Fibroblast of peridontal ligament (primary cell): Measurements from ENCODE around the gene ZNF594.
A peak's percentile ranks its signal among the peaks of the same experiment; 100 is the strongest.
"Not testable (repeated sequence)": the region's sequence is repeated elsewhere in the genome, so short reads cannot be mapped to it uniquely, and the experiment has no call there.

Source experiments
- DNase-seq: peaks from one replicate; pipeline ENCODE4 v3.0.0-alpha.2; 2010; ENCODE audit errors: extremely low read depth

Gene ZNF594

GRCh38 chr17:5201011-5201410 lies 9.3 kb upstream of the ZNF594 start:
- DNase-seq: no peak

- no peak for DNase-seq
These were observed 8.7 kb upstream of the ZNF594 start for GRCh38 chr17:5200360-5200759.

DNA sequence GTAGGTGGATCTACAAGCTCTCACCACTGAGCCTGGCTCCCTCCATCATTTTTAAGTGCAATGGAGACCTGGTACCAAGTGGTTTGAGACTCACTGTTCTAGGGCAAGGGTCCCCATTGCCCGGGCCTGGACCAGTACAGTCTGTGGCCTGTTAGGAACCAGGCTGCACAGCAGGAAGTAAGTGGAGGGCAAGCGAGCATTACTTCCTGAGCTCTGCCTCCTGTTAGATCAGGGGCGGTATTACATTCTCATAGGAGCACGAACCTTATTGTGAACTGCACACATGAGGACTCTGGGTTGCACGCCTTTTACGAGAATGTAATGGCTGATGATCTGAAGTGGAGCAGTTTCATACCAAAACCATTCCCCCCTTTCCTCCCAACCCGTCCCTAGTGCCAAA lies 6.8 kb upstream of the ZNF594 start:
- DNase-seq: no peak

DNA sequence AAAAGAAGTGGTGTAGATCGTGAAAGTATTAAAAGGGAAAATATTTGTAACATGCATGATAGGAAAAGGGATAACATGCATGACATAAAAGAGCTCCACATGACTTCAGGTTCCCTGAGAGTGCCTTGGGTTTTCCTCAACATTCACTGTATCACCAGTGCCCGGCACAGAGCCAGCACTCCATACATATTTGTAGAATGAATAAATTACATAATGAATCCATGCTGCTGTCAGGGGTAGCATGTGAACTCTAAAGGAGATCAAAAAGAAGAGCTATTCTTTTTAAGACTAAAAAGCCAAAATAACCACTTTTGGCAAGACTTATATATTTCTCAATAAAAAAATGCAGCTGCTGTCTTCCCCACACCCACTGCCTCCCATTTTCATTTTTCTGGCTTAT lies 2.7 kb upstream of the ZNF594 start:
- peak; percentile 64 for DNase-seq

DNA sequence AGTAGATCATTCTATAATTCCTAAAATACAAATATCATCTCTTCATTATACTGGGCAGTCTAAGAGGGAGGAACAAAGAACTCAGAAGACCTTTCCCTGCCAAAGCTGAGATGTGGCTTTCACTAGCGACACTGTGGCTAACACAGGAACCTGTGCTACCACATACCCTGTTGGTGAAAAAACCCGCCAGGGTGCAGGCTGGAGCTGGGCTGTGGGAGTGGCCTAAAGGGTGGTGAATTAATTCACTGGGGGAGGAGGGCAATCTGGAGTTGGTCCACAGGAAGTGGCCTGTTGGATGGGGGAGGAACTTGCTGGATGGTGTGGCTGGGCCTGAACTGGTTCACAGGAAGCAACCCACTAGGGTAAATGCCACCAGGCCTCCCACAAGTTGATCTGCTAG lies 7.4 kb downstream of the ZNF594 start:
- DNase-seq: no peak

GRCh38 chr17:5183410-5183793 lies 8.3 kb downstream of the ZNF594 start:
- no peak for DNase-seq

DNA sequence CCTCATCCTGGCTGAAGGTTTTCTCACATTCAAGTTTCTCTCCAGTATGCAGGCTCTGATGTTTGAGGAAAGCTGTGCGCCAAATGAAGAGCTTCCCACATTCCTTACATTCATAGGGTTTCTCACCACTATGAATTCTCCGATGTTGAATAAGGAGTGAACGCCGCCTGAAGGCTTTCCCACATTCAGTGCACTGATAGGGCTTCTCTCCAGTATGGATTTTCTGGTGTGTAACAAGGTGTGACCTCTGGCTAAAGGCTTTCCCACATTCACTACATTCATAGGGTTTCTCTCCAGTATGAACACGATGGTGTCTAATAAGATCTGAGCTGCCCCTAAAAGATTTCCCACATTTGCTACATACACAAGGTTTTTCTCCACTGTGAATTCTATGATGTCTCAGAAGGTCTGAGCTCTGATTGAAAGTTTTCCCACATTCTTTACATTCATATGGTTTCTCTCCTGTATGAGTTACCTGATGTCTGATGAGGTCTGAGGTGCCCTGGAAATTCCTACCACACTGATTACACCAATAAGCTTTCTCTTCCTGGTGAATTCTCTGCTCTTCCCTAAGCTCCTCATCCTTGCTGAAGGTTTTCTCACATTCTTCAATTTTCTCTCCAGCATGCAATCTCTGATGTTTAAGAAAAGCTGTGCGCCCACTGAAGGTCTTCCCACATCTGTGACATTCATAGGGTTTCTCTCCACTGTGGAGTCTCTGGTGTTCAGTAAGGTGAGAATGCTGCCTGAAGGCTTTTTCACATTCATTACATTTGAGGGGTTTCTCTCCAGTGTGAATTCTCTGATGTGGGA lies 8.9 kb downstream of the ZNF594 start:
- DNase-seq: no peak

- DNase-seq: no peak
These were observed 10.0 kb downstream of the ZNF594 start for GRCh38 chr17:5181509-5182305.

DNA sequence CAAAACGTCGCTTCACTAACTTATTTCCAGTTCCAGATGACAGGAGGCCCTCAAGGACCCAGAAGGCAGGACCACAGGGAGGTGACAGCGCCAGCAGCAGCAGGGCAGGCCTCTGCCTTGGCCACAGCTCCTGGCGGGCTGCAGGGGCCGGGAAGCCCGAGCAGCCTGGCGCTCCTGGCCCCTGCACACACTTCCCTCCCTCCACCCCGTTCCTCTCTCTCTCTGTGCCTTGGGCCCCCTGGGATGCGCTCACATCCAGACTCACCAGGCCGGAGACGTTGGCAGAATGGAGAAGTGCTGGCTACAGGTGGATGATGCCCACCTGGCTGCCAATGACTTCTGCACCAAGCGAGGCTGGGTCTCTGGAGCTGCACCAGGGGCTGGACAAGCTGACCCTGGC lies 12.7 kb downstream of the ZNF594 start:
- DNase-seq: no peak

GRCh38 chr17:5175027-5175426 lies 16.6 kb downstream of the ZNF594 start:
- DNase-seq: not testable (repeated sequence)

GRCh38 chr17:5165791-5166564 lies 25.7 kb downstream of the ZNF594 start:
- DNase-seq: not testable (repeated sequence)

DNA sequence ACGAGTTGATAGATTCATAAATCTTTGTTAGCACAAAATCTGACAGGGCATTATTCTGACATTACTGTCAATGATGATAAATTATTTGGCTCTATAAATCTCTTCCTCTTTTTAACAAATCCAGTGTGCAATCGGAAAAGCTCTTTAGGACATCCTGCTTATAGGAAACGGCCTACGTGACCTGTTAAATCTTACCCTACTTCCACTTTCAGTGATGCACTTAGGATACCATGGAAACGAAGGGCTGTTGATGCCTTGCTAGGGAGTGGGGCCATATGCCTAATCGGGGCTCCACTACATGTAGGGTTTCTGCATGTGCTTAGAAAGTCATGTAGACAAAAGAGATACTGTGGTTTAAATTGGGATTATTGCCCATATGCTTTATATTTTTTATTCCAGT lies 27.2 kb downstream of the ZNF594 start:
- no peak for DNase-seq

DNA sequence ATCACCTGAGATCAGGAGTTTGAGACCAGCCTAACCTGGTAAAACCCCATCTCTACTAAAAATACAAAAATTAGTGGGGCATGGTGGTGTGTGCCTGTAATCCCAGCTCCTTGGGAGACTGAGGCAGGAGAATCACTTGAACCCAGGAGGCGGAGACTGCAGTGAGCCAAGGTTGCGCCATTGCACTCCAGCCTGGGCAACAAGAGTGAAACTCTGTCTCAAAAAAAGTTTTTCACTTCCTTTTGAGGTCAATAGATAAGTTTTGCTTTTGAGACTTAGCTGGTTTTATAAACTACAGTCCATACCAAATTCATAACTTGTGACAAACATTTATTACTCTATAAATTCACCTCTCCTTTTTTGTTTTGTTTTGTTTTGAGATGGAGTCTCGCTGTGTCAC lies 29.9 kb downstream of the ZNF594 start:
- not testable (repeated sequence) for DNase-seq

GRCh38 chr17:5160702-5161101 lies 31.0 kb downstream of the ZNF594 start:
- DNase-seq: not testable (repeated sequence)

DNA sequence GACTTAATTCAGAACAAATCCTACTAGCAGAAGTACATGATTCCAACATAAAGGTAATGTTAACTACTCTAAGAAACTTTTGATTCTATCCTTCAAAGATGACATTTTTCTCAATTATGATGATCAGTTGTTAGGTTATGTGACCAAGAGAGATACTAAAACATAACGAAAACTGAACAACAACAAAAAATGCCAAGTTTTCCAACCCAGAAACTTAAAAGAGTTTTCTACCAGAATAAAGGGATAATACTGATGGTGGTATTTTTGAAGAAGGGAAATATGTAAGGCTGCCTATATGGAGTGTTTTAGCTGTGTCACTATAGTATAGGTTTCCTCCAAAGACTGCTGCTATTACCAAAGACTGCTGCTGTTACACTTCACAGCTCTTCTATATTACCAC lies 45.5 kb downstream of the ZNF594 start:
- DNase-seq: not testable (repeated sequence)

- not testable (repeated sequence) for DNase-seq
These were observed 48.8 kb downstream of the ZNF594 start for GRCh38 chr17:5142877-5143276.

DNA sequence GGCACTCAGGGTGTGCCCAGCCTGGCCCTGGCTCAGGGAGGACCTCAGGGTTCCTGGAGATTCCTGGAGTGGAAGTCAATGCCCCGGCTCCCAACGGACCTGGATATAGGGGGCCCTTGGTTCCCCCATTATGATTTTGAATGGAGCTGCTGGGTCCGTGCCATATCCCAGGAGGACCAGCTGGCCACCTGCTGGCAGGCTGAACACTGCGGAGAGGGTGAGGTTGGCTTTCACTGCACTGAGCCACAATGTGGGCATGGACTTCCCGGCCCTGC lies 52.3 kb downstream of the ZNF594 start:
- no peak for DNase-seq

DNA sequence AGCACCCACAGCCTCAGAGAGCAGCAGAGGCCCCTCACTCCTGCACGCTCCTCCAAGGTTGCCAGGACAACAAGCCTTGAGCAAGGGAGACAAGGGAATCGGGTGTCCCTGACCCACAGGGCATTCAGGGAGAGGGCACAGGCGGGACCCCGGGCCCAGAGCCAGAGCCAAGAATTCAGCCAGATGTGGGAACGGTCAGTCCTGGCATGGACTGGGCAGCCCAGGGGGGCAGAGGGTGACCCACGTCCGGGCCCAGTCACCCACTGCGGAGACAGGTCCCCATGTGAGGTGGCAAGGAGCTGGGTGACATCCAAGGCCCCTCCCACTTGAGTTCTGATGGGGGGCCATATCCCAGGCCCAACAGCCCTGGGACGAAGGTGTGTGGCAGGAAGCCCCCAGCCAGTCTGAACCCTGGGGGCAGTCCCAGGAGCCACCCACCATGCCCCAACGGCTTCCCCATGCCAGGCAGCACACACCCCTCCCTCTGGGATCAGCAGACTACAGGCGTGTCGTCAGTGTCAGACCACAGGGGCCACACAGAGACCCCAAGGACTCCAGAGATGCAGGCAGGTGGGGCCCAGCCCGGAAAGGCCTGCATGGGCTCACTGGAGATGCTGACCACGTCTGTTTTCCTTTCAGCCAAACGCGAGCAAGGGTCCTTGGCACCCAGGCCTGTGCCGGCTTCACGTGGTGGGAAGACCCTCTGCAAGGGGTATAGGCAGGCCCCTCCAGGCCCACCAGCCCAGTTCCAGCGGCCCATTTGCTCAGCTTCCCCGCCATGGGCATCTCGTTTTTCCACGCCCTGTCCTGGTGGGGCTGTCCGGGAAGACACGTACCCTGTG lies 52.8 kb downstream of the ZNF594 start:
- no peak for DNase-seq

- not testable (repeated sequence) for DNase-seq
These were observed 53.5 kb downstream of the ZNF594 start for GRCh38 chr17:5138198-5138544.

DNA sequence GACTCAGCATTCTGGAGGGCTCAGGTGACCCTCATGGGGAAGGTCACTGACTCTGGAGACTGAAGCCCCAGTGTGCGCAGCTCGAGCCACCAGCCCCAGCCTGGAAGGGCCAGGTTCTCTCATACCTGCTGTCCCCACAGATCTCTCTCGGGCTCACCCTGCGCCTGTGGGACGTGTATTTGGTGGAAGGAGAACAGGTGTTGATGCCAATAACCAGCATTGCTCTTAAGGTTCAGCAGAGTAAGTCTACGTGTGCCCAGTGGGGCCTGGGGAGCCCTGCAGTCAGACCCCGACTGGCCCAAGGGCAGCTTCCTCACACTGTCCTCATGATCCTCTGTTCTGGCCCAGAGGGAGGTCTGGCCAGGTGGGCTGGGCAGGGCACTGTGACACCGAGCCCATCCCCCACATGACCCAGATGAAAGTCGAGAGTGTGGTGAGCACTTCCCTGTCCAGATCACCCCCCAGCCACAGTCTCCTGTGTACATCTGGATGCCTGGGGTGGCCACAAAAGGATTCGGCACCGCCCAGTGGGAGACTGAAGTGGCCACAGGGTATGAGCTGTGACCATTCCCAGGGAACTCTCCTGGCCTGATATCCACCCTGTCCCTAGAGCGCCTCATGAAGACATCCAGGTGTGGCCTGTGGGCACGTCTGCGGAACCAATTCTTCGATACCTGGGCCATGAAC lies 54.0 kb downstream of the ZNF594 start:
- not testable (repeated sequence) for DNase-seq
